Lower lobe of right lung (tissue), 2 donors: ENCODE data around the gene NYAP2. TPM values are rescaled to one million over a fixed set of nuclear protein-coding genes. Genes with fewer than 3 reads are reported as not detected.

Source experiments
- ATAC-seq, 2 donors: fragments of 200-7000 bp; cut with Tn5 transposase; one replicate each; pipeline ENCODE4 v1.9.1; 2020 to 2022; ENCODE audit warnings: mild to moderate bottlenecking in 2 of 2, moderate library complexity in 2 of 2
- DNase-seq: peaks from one replicate; pipeline ENCODE4 v3.0.0-alpha.2; 2020
- H3K27ac ChIP-seq: fragments of 200-600 bp; one replicate; pipeline ENCODE4 v1.8.0; 2022
- H3K27me3 ChIP-seq: fragments of 200-600 bp; one replicate; pipeline ENCODE4 v1.8.0; 2022; ENCODE audit warnings: low read depth
- H3K36me3 ChIP-seq: fragments of 200-600 bp; one replicate; pipeline ENCODE4 v1.8.0; 2022; ENCODE audit warnings: mild to moderate bottlenecking
- H3K4me1 ChIP-seq: fragments of 200-600 bp; one replicate; pipeline ENCODE4 v1.8.0; 2022
- H3K4me3 ChIP-seq: fragments of 200-600 bp; one replicate; pipeline ENCODE4 v1.8.0; 2022; ENCODE audit warnings: mild to moderate bottlenecking
- H3K9me3 ChIP-seq: fragments of 200-600 bp; one replicate; pipeline ENCODE4 v1.8.0; 2022
- CTCF ChIP-seq: fragments of 200-600 bp; IDR thresholded peaks from one replicate; pipeline ENCODE4 v1.8.0; 2022; ENCODE audit warnings: antibody characterized with exemption, mild to moderate bottlenecking
- intact Hi-C: fragments of 100-400 bp; cut with DNase I; formaldehyde crosslinking; loops from one replicate; pipeline ENCODE4 v1.11.0; 2022
- total RNA-seq: library from RNA; stranded (reverse); fragmentation: NEBNext Ultra II Directional; extraction: Animal tissue kit (Norgen Biotek cat#: 25700); gene quantifications from one replicate; pipeline ENCODE4 v1.2.1, GENCODE V29; 2021
- donor health status: DM: no; HTN: yes; CAD: no; lungs with severe emphysema.

NYAP2 gene
- total RNA-seq, 1 donor from 2014 or later: 1.1 TPM

DNA sequence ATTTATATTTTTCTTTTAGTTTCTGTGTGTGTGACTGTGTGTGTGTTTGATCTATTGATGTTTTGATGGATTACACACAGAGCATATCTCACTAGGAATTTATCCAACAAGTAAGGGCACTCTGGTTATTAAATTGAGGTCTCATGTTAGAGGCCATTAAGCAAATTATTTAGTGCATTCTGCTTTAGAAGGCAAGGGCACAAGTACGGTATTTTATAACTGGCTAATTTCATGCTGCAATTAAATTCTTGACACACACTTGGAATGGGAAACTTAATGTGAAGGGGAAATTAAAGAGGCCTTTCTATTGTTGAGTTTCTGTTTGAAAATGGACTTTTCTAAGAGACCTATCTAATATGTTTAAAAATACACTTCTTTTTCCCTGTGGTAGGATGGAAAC is 25.8 kb downstream of the NYAP2 start:
- ATAC-seq (no peak), DNase-seq (no peak)
- intact Hi-C loops: no loop called here
- no peaks in the 10 kb centered on the region for H3K36me3 ChIP-seq
- no peak overlapping the region for H3K4me3 ChIP-seq
- H3K27me3 ChIP-seq: no peaks in the 10 kb centered on the region
- no peaks in the 10 kb centered on the region for H3K4me1 ChIP-seq
- H3K27ac ChIP-seq: no peak overlapping the region
- TF ChIP-seq CTCF: no peak
- no peaks in the 10 kb centered on the region for H3K9me3 ChIP-seq

DNA sequence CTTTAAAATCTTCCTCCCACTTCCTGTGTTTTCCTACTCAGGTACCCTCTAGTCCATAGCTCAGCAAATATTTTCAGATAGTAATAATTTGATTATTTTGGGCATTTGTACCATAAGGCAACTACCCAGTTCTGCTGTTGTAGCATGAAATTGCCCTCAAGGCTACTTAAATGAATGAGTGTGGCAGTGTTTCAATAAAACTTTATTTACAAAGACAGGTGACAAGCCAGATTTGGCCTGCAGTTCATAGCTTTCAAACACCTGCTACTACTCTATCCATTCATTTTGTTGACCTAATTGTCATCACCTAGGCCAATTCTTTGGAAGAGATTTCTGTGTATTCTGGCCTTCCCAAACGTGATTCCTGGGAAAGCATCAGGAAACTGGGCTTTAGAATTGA is 28.9 kb downstream of the NYAP2 start:
- no peaks in the 10 kb centered on the region for H3K27me3 ChIP-seq
- H3K9me3 ChIP-seq: no peaks in the 10 kb centered on the region
- no peak for DNase-seq
- H3K27ac ChIP-seq: no peak overlapping the region
- no peaks in the 10 kb centered on the region for H3K4me1 ChIP-seq
- no peak for TF ChIP-seq CTCF
- intact Hi-C loops: no loop called here
- H3K36me3 ChIP-seq: no peaks in the 10 kb centered on the region
- H3K4me3 ChIP-seq: no peak overlapping the region
- ATAC-seq: no peak

- intact Hi-C loops: no loop called here
Measured at GRCh38 chr2:225429717-225430116, 30.2 kb downstream of the NYAP2 start.

GRCh38 chr2:225431105-225431863 is 31.8 kb downstream of the NYAP2 start:
- Histone ChIP-seq H3K27ac (no peak overlapping the region), H3K4me3 (no peak overlapping the region), H3K27me3 (no peaks in the 10 kb centered on the region), H3K36me3 (no peaks in the 10 kb centered on the region), H3K9me3 (no peaks in the 10 kb centered on the region), H3K4me1 (no peaks in the 10 kb centered on the region)
- intact Hi-C loops: no loop called here
- ATAC-seq (no peak), DNase-seq (no peak)
- TF ChIP-seq CTCF: no peak

More at GRCh38 chr2:225429717-225430116, 30.2 kb downstream of the NYAP2 start:
- no peak for TF ChIP-seq CTCF
- Histone ChIP-seq H3K27ac (no peak overlapping the region), H3K36me3 (no peaks in the 10 kb centered on the region), H3K4me3 (no peak overlapping the region), H3K9me3 (no peaks in the 10 kb centered on the region), H3K27me3 (no peaks in the 10 kb centered on the region), H3K4me1 (no peaks in the 10 kb centered on the region)
- no peak for DNase-seq
- no peak for ATAC-seq

DNA sequence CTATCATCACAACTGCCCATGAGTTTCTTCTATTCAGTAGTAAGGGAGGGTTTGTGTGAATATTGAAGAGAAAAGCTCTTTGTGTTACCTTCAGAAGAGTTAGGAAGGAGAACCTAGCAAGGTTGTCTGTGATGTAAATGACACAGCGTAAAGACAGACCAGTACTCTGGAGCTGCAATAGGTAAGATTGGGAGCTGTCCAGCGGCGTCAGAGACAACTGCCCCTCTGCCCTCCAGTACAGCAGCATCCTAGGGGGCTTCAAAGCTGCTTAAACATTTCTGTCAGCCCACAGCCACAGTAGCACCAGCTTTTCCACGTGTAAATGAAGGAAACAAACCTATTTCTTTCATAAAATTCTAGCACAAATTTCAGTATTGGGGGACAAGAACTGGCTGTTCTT is 34.5 kb downstream of the NYAP2 start:
- H3K4me3 ChIP-seq: no peak overlapping the region
- H3K36me3 ChIP-seq: no peaks in the 10 kb centered on the region
- H3K9me3 ChIP-seq: no peaks in the 10 kb centered on the region
- TF ChIP-seq CTCF: no peak
- ATAC-seq (no peak), DNase-seq (no peak)
- no peak overlapping the region for H3K27ac ChIP-seq
- intact Hi-C loops: no loop called here
- H3K27me3 ChIP-seq: no peaks in the 10 kb centered on the region
- no peaks in the 10 kb centered on the region for H3K4me1 ChIP-seq
